EH (cell line): ENCODE data around the gene SYTL3.
"Not testable (repeated sequence)": the region's sequence is repeated elsewhere in the genome, so short reads cannot be mapped to it uniquely, and the experiment has no call there.

Experiments
- DNase-seq: peaks from one replicate; pipeline ENCODE4 v3.0.0-alpha.2; 2015; ENCODE audit warnings: low read depth

The SYTL3 gene

GRCh38 chr6:158622545-158623190 lies 27.2 kb upstream of the SYTL3 start:
- peak; percentile 55 for DNase-seq

GRCh38 chr6:158624684-158625682 lies 24.9 kb upstream of the SYTL3 start:
- no peak for DNase-seq

- DNase-seq, result no peak
These were observed 24.0 kb upstream of the SYTL3 start for GRCh38 chr6:158625881-158626305.

- DNase-seq, result no peak
These were observed 23.3 kb upstream of the SYTL3 start for GRCh38 chr6:158626360-158627167.

GRCh38 chr6:158627168-158627939 lies 22.5 kb upstream of the SYTL3 start:
- no peak for DNase-seq

GRCh38 chr6:158627940-158628211 lies 22.0 kb upstream of the SYTL3 start:
- DNase-seq, result no peak

- no peak for DNase-seq
These were observed 21.3 kb upstream of the SYTL3 start for GRCh38 chr6:158628542-158628941.

- no peak for DNase-seq
These were observed 20.3 kb upstream of the SYTL3 start for GRCh38 chr6:158629367-158630221.

- peak; percentile 37 for DNase-seq
These were observed 18.8 kb upstream of the SYTL3 start for GRCh38 chr6:158630938-158631616.

GRCh38 chr6:158631678-158632537 lies 17.9 kb upstream of the SYTL3 start:
- peak; percentile 83 for DNase-seq

GRCh38 chr6:158632538-158633119 lies 17.2 kb upstream of the SYTL3 start:
- DNase-seq, result not testable (repeated sequence)

GRCh38 chr6:158633127-158633526 lies 16.7 kb upstream of the SYTL3 start:
- DNase-seq, result no peak

GRCh38 chr6:158634695-158635426 lies 15.0 kb upstream of the SYTL3 start:
- no peak for DNase-seq

GRCh38 chr6:158635427-158636073 lies 14.3 kb upstream of the SYTL3 start:
- no peak for DNase-seq

- DNase-seq, result no peak
These were observed 13.1 kb upstream of the SYTL3 start for GRCh38 chr6:158636778-158637177.

- DNase-seq, result peak; percentile 11
These were observed 11.5 kb upstream of the SYTL3 start for GRCh38 chr6:158638324-158638854.

GRCh38 chr6:158639056-158639455 lies 10.8 kb upstream of the SYTL3 start:
- no peak for DNase-seq
